ENCODE data around the gene S100A3. TPM values are rescaled to one million over a fixed set of nuclear protein-coding genes. Genes with fewer than 3 reads are reported as not detected.

S100A3 gene
- total and polyA plus RNA-seq, 2 of the 13 experiments (the other 11 are each of a cell fraction or from before 2014, with no cell fraction given): 2.5 to 4.5 TPM

DNA sequence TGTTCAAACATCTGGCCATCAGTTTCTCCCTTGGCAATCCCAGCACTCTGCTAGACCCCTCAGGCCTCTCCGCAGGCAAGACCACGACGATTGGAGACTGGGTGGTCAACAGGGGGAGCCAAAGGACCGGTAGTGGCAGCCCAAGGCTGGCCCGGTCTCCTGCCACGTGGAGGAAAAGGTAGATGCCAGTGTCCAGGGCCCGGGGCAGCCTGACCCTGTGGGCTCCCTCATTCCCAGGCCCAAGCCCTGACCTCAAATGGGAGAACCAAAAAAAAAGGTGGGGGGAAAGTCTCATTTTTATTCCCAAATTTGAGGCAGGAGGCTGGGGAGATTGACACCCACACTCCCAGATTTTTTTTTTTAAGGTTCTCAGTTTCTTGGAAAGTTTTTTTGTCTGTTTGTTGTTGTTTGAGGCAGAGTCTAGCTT lies 38.1 kb downstream of the S100A3 start (continued):
- TF ChIP-seq ZNF33A (CRISPR knock-in tag; IDR thresholded peaks at IDR 0.05; ENCODE audit: borderline replicate concordance) (no peak), TCF12 (IDR thresholded peaks at IDR 0.05) (no peak), TCF12 (CRISPR knock-in tag; IDR thresholded peaks at IDR 0.05) (no peak), BCL6 (CRISPR knock-in tag; IDR thresholded peaks at IDR 0.05) (0 out of 2 replicates have a peak, but pooled peaks have one; percentile 7), ZKSCAN5 (CRISPR knock-in tag; IDR thresholded peaks at IDR 0.05) (no peak), ZSCAN31 (CRISPR knock-in tag; IDR thresholded peaks at IDR 0.05; ENCODE audit: low read depth) (no peak), TBX2 (CRISPR knock-in tag; IDR thresholded peaks at IDR 0.05; ENCODE audit: borderline replicate concordance) (peak; percentile 41; the same call in 1 of the 2 replicates), HOXD1 (CRISPR knock-in tag; IDR thresholded peaks at IDR 0.05) (no peak), TBP (CRISPR knock-in tag; IDR thresholded peaks at IDR 0.05) (no peak), ARID2 (CRISPR knock-in tag; IDR thresholded peaks at IDR 0.05; ENCODE audit: borderline replicate concordance) (no peak), ZNF703 (CRISPR knock-in tag; IDR thresholded peaks at IDR 0.05; ENCODE audit: borderline replicate concordance) (no peak)
- TF ChIP-seq, protein P1, sequence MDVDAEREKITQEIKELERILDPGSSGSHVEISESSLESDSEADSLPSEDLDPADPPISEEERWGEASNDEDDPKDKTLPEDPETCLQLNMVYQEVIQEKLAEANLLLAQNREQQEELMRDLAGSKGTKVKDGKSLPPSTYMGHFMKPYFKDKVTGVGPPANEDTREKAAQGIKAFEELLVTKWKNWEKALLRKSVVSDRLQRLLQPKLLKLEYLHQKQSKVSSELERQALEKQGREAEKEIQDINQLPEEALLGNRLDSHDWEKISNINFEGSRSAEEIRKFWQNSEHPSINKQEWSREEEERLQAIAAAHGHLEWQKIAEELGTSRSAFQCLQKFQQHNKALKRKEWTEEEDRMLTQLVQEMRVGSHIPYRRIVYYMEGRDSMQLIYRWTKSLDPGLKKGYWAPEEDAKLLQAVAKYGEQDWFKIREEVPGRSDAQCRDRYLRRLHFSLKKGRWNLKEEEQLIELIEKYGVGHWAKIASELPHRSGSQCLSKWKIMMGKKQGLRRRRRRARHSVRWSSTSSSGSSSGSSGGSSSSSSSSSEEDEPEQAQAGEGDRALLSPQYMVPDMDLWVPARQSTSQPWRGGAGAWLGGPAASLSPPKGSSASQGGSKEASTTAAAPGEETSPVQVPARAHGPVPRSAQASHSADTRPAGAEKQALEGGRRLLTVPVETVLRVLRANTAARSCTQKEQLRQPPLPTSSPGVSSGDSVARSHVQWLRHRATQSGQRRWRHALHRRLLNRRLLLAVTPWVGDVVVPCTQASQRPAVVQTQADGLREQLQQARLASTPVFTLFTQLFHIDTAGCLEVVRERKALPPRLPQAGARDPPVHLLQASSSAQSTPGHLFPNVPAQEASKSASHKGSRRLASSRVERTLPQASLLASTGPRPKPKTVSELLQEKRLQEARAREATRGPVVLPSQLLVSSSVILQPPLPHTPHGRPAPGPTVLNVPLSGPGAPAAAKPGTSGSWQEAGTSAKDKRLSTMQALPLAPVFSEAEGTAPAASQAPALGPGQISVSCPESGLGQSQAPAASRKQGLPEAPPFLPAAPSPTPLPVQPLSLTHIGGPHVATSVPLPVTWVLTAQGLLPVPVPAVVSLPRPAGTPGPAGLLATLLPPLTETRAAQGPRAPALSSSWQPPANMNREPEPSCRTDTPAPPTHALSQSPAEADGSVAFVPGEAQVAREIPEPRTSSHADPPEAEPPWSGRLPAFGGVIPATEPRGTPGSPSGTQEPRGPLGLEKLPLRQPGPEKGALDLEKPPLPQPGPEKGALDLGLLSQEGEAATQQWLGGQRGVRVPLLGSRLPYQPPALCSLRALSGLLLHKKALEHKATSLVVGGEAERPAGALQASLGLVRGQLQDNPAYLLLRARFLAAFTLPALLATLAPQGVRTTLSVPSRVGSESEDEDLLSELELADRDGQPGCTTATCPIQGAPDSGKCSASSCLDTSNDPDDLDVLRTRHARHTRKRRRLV (CRISPR knock-in tag; IDR thresholded peaks at IDR 0.05): no peak
- TF ChIP-seq, protein P2, sequence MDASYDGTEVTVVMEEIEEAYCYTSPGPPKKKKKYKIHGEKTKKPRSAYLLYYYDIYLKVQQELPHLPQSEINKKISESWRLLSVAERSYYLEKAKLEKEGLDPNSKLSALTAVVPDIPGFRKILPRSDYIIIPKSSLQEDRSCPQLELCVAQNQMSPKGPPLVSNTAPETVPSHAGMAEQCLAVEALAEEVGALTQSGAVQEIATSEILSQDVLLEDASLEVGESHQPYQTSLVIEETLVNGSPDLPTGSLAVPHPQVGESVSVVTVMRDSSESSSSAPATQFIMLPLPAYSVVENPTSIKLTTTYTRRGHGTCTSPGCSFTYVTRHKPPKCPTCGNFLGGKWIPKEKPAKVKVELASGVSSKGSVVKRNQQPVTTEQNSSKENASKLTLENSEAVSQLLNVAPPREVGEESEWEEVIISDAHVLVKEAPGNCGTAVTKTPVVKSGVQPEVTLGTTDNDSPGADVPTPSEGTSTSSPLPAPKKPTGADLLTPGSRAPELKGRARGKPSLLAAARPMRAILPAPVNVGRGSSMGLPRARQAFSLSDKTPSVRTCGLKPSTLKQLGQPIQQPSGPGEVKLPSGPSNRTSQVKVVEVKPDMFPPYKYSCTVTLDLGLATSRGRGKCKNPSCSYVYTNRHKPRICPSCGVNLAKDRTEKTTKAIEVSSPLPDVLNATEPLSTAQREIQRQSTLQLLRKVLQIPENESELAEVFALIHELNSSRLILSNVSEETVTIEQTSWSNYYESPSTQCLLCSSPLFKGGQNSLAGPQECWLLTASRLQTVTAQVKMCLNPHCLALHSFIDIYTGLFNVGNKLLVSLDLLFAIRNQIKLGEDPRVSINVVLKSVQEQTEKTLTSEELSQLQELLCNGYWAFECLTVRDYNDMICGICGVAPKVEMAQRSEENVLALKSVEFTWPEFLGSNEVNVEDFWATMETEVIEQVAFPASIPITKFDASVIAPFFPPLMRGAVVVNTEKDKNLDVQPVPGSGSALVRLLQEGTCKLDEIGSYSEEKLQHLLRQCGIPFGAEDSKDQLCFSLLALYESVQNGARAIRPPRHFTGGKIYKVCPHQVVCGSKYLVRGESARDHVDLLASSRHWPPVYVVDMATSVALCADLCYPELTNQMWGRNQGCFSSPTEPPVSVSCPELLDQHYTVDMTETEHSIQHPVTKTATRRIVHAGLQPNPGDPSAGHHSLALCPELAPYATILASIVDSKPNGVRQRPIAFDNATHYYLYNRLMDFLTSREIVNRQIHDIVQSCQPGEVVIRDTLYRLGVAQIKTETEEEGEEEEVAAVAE (CRISPR knock-in tag; IDR thresholded peaks at IDR 0.05; ENCODE audit: borderline replicate concordance): peak; percentile 49; the same call in 1 of the 2 replicates
- TF ChIP-seq, protein P3, sequence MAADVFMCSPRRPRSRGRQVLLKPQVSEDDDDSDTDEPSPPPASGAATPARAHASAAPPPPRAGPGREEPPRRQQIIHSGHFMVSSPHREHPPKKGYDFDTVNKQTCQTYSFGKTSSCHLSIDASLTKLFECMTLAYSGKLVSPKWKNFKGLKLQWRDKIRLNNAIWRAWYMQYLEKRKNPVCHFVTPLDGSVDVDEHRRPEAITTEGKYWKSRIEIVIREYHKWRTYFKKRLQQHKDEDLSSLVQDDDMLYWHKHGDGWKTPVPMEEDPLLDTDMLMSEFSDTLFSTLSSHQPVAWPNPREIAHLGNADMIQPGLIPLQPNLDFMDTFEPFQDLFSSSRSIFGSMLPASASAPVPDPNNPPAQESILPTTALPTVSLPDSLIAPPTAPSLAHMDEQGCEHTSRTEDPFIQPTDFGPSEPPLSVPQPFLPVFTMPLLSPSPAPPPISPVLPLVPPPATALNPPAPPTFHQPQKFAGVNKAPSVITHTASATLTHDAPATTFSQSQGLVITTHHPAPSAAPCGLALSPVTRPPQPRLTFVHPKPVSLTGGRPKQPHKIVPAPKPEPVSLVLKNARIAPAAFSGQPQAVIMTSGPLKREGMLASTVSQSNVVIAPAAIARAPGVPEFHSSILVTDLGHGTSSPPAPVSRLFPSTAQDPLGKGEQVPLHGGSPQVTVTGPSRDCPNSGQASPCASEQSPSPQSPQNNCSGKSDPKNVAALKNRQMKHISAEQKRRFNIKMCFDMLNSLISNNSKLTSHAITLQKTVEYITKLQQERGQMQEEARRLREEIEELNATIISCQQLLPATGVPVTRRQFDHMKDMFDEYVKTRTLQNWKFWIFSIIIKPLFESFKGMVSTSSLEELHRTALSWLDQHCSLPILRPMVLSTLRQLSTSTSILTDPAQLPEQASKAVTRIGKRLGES (CRISPR knock-in tag; IDR thresholded peaks at IDR 0.05; ENCODE audit: borderline replicate concordance): no peak
- TF ChIP-seq, protein P4, sequence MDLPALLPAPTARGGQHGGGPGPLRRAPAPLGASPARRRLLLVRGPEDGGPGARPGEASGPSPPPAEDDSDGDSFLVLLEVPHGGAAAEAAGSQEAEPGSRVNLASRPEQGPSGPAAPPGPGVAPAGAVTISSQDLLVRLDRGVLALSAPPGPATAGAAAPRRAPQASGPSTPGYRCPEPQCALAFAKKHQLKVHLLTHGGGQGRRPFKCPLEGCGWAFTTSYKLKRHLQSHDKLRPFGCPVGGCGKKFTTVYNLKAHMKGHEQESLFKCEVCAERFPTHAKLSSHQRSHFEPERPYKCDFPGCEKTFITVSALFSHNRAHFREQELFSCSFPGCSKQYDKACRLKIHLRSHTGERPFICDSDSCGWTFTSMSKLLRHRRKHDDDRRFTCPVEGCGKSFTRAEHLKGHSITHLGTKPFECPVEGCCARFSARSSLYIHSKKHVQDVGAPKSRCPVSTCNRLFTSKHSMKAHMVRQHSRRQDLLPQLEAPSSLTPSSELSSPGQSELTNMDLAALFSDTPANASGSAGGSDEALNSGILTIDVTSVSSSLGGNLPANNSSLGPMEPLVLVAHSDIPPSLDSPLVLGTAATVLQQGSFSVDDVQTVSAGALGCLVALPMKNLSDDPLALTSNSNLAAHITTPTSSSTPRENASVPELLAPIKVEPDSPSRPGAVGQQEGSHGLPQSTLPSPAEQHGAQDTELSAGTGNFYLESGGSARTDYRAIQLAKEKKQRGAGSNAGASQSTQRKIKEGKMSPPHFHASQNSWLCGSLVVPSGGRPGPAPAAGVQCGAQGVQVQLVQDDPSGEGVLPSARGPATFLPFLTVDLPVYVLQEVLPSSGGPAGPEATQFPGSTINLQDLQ (CRISPR knock-in tag; IDR thresholded peaks at IDR 0.05): no peak

Data from HepG2 (cell line).